Activated B cell treated with CpG ODN at 0.5 μM for 24 hours (primary cell): ENCODE results near the gene ZRANB2. TPM values are rescaled to one million over a fixed set of nuclear protein-coding genes. Genes with fewer than 3 reads are reported as not detected.

ENCODE experiments used
- ATAC-seq: fragments of 200-7000 bp; cut with Tn5 transposase; one replicate; pipeline ENCODE4 v1.10.0; 2021; ENCODE audit warnings: low read depth, mild to moderate bottlenecking, moderate library complexity
- CTCF ChIA-PET: fragments of 350-600 bp; sonication (Branson Sonifier 250); formaldehyde crosslinking; loops from one replicate; lab custom pipeline; 2021; ENCODE audit warnings: antibody characterized with exemption; lab: Charles Lee
- POLR2A ChIA-PET: fragments of 350-600 bp; sonication (Branson Sonifier 250); formaldehyde crosslinking; loops from one replicate; lab custom pipeline; 2021; ENCODE audit warnings: antibody characterized with exemption; lab: Charles Lee
- DNase-seq: peaks from one replicate; pipeline ENCODE4 v3.0.0; 2022
- H3K27ac Mint-ChIP-seq: one replicate; pipeline ENCODE4 v1.8.0; 2020; ENCODE audit warnings: mixed read lengths
- H3K27me3 Mint-ChIP-seq: one replicate; pipeline ENCODE4 v1.8.0; 2021; ENCODE audit warnings: mixed read lengths
- H3K36me3 Mint-ChIP-seq: one replicate; pipeline ENCODE4 v1.8.0; 2021; ENCODE audit warnings: low read depth, mixed read lengths
- H3K4me1 Mint-ChIP-seq: one replicate; pipeline ENCODE4 v1.8.0; 2021; ENCODE audit warnings: mixed read lengths
- H3K4me3 Mint-ChIP-seq: one replicate; pipeline ENCODE4 v1.8.0; 2020; ENCODE audit warnings: mild to moderate bottlenecking, mixed read lengths
- H3K9me3 Mint-ChIP-seq: one replicate; pipeline ENCODE4 v1.8.0; 2020; ENCODE audit warnings: mixed read lengths
- CTCF ChIP-seq: fragments of 200-600 bp; IDR thresholded peaks from one replicate; pipeline ENCODE4 v1.8.0; 2022; ENCODE audit warnings: antibody characterized with exemption, mild to moderate bottlenecking
- intact Hi-C: fragments of 100-400 bp; cut with micrococcal nuclease; formaldehyde crosslinking; loops from one replicate; pipeline ENCODE4 v1.15.1; 2024
- total RNA-seq: library from RNA; stranded (reverse); gene quantifications from 2 replicates; pipeline ENCODE4 v1.2.3, GENCODE V29; 2022

ZRANB2 gene
- 118 and 130 TPM in 2 replicates for total RNA-seq

GRCh38 chr1:71080739-71081696 is at the start of gene ZRANB2:
Gene ZRANB2, minus strand, starts transcription at chr1:71081035. Its CDS starts 40 bp downstream, at chr1:71080995.
- intact Hi-C loops, result loop anchor here (1.0 to 5.0 kb wide), 7 partner anchors 18 to 1201 kb away; partner anchors contain the start of genes ANKRD13C, CTH, LRRC40 and NEGR1

DNA sequence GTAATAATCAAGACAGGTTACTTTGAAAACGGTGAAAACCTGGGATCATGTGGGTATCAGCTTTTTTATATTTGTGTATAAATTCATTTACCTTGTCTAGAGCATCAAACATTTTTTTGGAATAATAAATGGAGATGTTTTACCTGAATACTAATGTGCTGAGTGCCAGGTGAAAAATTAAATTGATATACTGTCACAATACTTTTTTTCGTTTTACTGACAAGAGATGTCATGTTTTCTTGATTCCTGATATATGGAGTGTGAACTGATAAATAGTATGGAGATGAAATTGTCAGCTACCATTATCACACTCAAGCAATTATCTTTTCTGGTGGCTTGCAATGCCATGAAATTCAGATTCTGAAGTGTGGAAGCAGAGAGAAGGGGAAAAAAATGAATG is 47.2 kb upstream of the ZRANB2 start:
- H3K27ac Mint-ChIP-seq, result no peak overlapping the region
- H3K4me1 Mint-ChIP-seq, result no peaks in the 10 kb centered on the region
- peaks cover 43% of the 10 kb centered on the region for H3K9me3 Mint-ChIP-seq
- POLR2A ChIA-PET, result no interaction called here
- TF ChIP-seq CTCF, result no peak
- ATAC-seq, result no peak
- CTCF ChIA-PET, result no interaction called here
- no peaks in the 10 kb centered on the region for H3K27me3 Mint-ChIP-seq
- no peak for DNase-seq
- H3K4me3 Mint-ChIP-seq, result no peak overlapping the region
- H3K36me3 Mint-ChIP-seq, result no peaks in the 10 kb centered on the region
- intact Hi-C loops, result no loop called here

More at GRCh38 chr1:71080739-71081696, at the start of gene ZRANB2:
- Mint-ChIP-seq H3K27ac (peak within 1 kb of the TSS; percentile 99), H3K4me1 (peaks cover 29% of the 10 kb centered on the region), H3K9me3 (no peaks in the 10 kb centered on the region), H3K27me3 (peaks cover 19% of the 10 kb centered on the region), H3K36me3 (peaks cover 34% of the 10 kb centered on the region), H3K4me3 (peak within 1 kb of the TSS; percentile 98)
- TF ChIP-seq CTCF, result no peak
- DNase-seq, result peak; percentile 76
- ChIA-PET CTCF (interaction anchor here (0.6 to 1.1 kb wide), 4 partner anchors 727 to 876 kb away, joined by 3 to 4 read pairs (median 4); partner anchors contain the start of gene SRSF11), POLR2A (interaction anchor here (0.6 to 1.9 kb wide), 10 partner anchors 10 to 933 kb away, joined by 3 to 19 read pairs (median 6); partner anchors contain the start of genes ANKRD13C, CTH, LRRC40 and SRSF11)
- ATAC-seq, result peak; percentile 97

DNA sequence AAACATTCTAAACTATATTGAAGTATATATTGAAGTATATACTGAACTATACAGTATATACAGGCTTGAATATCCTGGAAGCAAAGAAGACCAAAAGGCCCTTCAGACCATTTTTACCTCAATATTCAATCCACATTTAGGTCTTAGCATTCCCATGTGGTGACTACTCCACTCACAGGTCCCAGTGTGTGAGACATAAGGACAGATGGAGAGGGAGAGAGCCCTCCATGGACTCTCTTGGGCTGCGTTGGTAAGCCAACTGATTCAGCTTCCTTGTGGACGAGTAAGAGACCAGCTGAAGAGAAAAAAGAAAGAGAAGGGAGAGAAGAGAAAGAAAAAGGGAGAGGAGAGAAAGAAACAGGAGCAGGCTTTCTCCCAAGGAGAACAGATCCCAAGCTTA is 37.3 kb upstream of the ZRANB2 start:
- H3K27me3 Mint-ChIP-seq, result no peaks in the 10 kb centered on the region
- H3K4me3 Mint-ChIP-seq, result no peak overlapping the region
- ATAC-seq (no peak), DNase-seq (no peak)
- H3K4me1 Mint-ChIP-seq, result no peaks in the 10 kb centered on the region
- ChIA-PET POLR2A (no interaction called here), CTCF (no interaction called here)
- H3K27ac Mint-ChIP-seq, result no peak overlapping the region
- H3K36me3 Mint-ChIP-seq, result no peaks in the 10 kb centered on the region
- TF ChIP-seq CTCF, result no peak
- intact Hi-C loops, result no loop called here
- H3K9me3 Mint-ChIP-seq, result peaks cover 12% of the 10 kb centered on the region

DNA sequence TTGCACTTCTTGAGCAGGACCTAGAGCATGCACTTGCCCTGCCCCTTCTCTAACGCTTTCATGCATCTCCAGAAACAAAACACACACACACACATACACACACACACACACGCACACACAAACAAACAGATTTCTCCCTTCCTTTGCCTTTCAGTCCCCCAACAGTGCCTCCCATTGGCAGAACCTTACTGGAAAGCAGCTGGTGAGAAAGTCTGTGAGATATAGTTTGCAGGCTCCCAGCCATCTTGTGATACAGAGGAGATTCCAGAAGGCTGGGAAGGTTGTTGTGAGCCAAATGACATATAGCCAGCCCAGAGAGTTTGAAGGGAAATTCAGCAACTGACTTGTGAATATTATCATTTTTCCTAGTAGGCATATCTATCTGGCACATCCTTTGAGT is 35.9 kb upstream of the ZRANB2 start:
- H3K4me1 Mint-ChIP-seq, result no peaks in the 10 kb centered on the region
- peaks cover 9% of the 10 kb centered on the region for H3K9me3 Mint-ChIP-seq
- no peaks in the 10 kb centered on the region for H3K27me3 Mint-ChIP-seq
- ATAC-seq (no peak), DNase-seq (no peak)
- H3K36me3 Mint-ChIP-seq, result no peaks in the 10 kb centered on the region
- POLR2A ChIA-PET, result no interaction called here
- H3K27ac Mint-ChIP-seq, result no peak overlapping the region
- H3K4me3 Mint-ChIP-seq, result no peak overlapping the region
- intact Hi-C loops, result no loop called here
- TF ChIP-seq CTCF, result no peak
- CTCF ChIA-PET, result no interaction called here

DNA sequence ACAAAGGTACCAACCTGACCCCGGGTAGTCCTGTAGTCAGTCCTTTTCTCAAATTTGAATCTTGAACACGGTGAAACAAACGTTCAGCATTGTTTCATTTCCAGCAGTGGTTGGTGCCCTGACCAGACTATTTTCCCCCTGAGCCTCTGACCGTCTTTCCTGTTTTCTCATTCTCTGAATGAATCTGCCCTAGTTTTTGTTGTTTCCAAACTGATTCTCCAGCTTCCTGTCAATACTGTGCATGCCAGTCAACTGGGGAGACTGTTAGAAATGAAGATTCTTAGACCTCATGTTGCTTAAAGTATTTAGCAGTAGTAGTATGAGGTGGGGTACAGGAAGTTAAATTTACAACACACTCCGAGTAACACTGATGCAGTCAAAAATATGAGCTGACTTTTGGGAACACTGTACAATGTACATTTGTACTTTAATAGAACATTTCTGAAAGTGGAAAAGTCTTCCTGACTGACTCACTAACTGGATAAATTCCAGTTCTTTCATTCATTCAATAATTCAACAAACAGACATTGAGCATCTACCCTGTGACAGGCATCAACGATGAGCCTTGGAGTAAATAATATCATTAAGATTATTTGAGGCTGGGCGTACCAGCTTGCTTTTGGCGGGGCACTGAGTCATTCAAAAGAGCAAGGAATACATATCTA is 26.0 kb upstream of the ZRANB2 start:
- peaks cover 4% of the 10 kb centered on the region for H3K27me3 Mint-ChIP-seq
- intact Hi-C loops, result no loop called here
- ATAC-seq (no peak), DNase-seq (no peak)
- TF ChIP-seq CTCF, result no peak
- H3K36me3 Mint-ChIP-seq, result no peaks in the 10 kb centered on the region
- ChIA-PET CTCF (no interaction called here), POLR2A (no interaction called here)
- H3K4me3 Mint-ChIP-seq, result no peak overlapping the region
- H3K27ac Mint-ChIP-seq, result no peak overlapping the region
- no peaks in the 10 kb centered on the region for H3K9me3 Mint-ChIP-seq
- no peaks in the 10 kb centered on the region for H3K4me1 Mint-ChIP-seq
